ENCODE results near the gene SLC16A9.

The SLC16A9 gene

GRCh38 chr10:59625721-59626522 lies 83.7 kb downstream of the SLC16A9 start:
- DNase-seq, result no peak

- no peak for DNase-seq
Measured at GRCh38 chr10:59624951-59625350, 84.7 kb downstream of the SLC16A9 start.

GRCh38 chr10:59624136-59624535 lies 85.5 kb downstream of the SLC16A9 start:
- DNase-seq, result no peak

- no peak for DNase-seq
Measured at GRCh38 chr10:59623133-59624121, 86.2 kb downstream of the SLC16A9 start.

- no peak for DNase-seq
Measured at GRCh38 chr10:59622320-59623132, 87.1 kb downstream of the SLC16A9 start.

- no peak for DNase-seq
Measured at GRCh38 chr10:59621771-59622170, 87.9 kb downstream of the SLC16A9 start.

GRCh38 chr10:59618666-59619065 lies 91.0 kb downstream of the SLC16A9 start:
- DNase-seq, result no peak

- no peak for DNase-seq
Measured at GRCh38 chr10:59617996-59618395, 91.7 kb downstream of the SLC16A9 start.

- DNase-seq, result no peak
Measured at GRCh38 chr10:59611048-59611447, 98.6 kb downstream of the SLC16A9 start.

GRCh38 chr10:59607970-59608369 lies 101.7 kb downstream of the SLC16A9 start:
- no peak for DNase-seq

GRCh38 chr10:59606551-59606961 lies 103.1 kb downstream of the SLC16A9 start:
- DNase-seq, result no peak

- no peak for DNase-seq
Measured at GRCh38 chr10:59601985-59602384, 107.7 kb downstream of the SLC16A9 start.
